BLaER1 (cell line): ENCODE data around the gene JAM2.
"Not testable (repeated sequence)": the region's sequence is repeated elsewhere in the genome, so short reads cannot be mapped to it uniquely, and the experiment has no call there.

Source experiments
- H3K27ac ChIP-seq: shearing (Covaris generic); formaldehyde crosslinking; 2 replicates; pipeline ENCODE4 v1.8.1; 2022
- H3K27me3 ChIP-seq: shearing (Covaris generic); formaldehyde crosslinking; 2 replicates; pipeline ENCODE4 v1.8.1; 2022
- H3K36me3 ChIP-seq: shearing (Covaris generic); formaldehyde crosslinking; 2 replicates; pipeline ENCODE4 v1.8.1; 2022
- H3K4me1 ChIP-seq: shearing (Covaris generic); formaldehyde crosslinking; 2 replicates; pipeline ENCODE4 v1.8.1; 2022
- H3K4me2 ChIP-seq: shearing (Covaris generic); formaldehyde crosslinking; 2 replicates; pipeline ENCODE4 v1.8.1; 2022
- H3K4me3 ChIP-seq: shearing (Covaris generic); formaldehyde crosslinking; 2 replicates; pipeline ENCODE4 v1.8.1; 2022
- H3K9ac ChIP-seq: shearing (Covaris generic); formaldehyde crosslinking; 2 replicates; pipeline ENCODE4 v1.8.1; 2022
- H3K9me3 ChIP-seq: shearing (Covaris generic); formaldehyde crosslinking; 2 replicates; pipeline ENCODE4 v1.8.1; 2022
- H4K20me1 ChIP-seq: shearing (Covaris generic); formaldehyde crosslinking; 2 replicates; pipeline ENCODE4 v1.8.1; 2022
- Cebpa-rat ChIP-seq: shearing (Covaris generic); IDR thresholded peaks from 2 replicates; pipeline ENCODE4 v1.8.1; 2022

Gene JAM2

DNA sequence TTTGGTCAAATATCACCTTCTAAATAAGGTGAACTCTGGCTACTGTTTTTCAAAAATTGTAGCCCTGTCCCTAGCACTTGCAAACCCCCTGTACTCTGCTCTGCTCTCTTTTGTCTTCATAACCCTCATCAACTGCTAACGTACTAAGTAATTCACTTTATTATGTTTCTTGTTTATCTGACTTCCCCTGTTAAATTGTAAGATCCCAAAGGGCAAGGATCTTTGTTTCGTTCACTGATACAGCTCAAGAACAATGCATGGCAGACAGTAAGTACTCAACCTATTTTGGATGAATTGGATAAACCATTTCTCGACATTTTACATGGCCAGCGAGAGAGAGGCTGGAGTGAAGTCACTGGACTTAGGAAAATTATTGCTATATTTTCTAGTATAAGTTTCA, 48.7 kb downstream of the JAM2 start:
- H3K4me2 ChIP-seq = no peak overlapping the region
- no peaks in the 10 kb centered on the region for H3K4me1 ChIP-seq
- no peak overlapping the region for H3K9ac ChIP-seq
- no peak for TF ChIP-seq Cebpa-rat
- H3K27ac ChIP-seq = no peak overlapping the region
- no peaks in the 10 kb centered on the region for H3K9me3 ChIP-seq
- H3K4me3 ChIP-seq = no peak overlapping the region
- no peaks in the 10 kb centered on the region for H4K20me1 ChIP-seq
- no peaks in the 10 kb centered on the region for H3K27me3 ChIP-seq
- H3K36me3 ChIP-seq = peaks cover 8% of the 10 kb centered on the region

DNA sequence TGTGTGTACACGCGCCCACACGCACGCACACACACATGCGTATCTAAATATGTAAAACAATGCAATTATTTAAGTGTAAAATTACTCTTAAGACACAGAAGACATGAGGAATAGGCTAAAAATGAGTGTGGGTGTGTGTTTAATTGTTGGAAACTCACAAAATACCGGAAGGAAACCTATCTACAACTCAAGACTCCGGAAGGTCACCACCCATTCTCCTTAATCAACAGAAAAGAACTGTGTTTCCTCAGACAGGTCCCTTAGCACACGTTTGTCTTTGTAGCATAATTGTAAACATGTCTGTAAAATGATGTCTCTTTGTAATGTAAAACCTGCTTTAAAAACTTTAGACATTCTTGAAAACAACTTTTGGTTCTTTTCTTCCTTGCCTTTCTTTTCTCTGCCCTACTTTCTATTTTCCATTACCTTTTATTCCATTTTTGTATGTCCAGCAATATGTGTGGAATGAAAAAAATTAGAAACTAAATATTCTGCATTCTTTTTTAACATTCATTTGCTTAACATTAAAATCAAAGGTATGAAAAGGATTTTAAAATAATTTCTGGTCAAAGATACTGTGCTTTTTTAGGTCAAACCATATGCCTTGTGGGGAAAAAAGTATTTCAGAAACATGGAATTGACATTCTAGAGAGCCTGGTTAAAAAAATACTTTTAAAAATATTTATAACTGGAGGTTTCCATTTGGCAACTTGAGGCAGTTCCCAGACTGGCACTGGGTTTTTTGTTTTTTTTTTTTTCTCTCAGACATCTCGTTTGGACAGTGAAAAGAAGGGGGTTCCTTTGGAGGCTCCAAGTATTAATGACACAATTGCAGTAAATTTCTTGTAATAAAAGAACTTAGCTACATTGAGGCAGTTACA, 49.5 kb downstream of the JAM2 start:
- Histone ChIP-seq H3K4me2 (no peak overlapping the region), H3K27me3 (no peaks in the 10 kb centered on the region), H3K9ac (no peak overlapping the region), H3K27ac (no peak overlapping the region), H3K36me3 (peaks cover 8% of the 10 kb centered on the region), H3K9me3 (no peaks in the 10 kb centered on the region), H3K4me3 (no peak overlapping the region), H4K20me1 (no peaks in the 10 kb centered on the region), H3K4me1 (no peaks in the 10 kb centered on the region)
- no peak for TF ChIP-seq Cebpa-rat

GRCh38 chr21:25689226-25689625, 50.2 kb downstream of the JAM2 start:
- Histone ChIP-seq H3K27me3 (no peaks in the 10 kb centered on the region), H3K27ac (no peak overlapping the region), H3K9ac (no peak overlapping the region), H3K4me3 (no peak overlapping the region), H3K36me3 (peaks cover 14% of the 10 kb centered on the region), H4K20me1 (no peaks in the 10 kb centered on the region), H3K9me3 (no peaks in the 10 kb centered on the region), H3K4me1 (no peaks in the 10 kb centered on the region), H3K4me2 (no peak overlapping the region)
- TF ChIP-seq Cebpa-rat = no peak

GRCh38 chr21:25691976-25692375, 52.9 kb downstream of the JAM2 start:
- H3K4me1 ChIP-seq = no peaks in the 10 kb centered on the region
- peaks cover 14% of the 10 kb centered on the region; the same call in 1 of the 2 replicates for H3K9me3 ChIP-seq
- H3K36me3 ChIP-seq = peaks cover 26% of the 10 kb centered on the region; the same call in 1 of the 2 replicates
- H3K27me3 ChIP-seq = no peaks in the 10 kb centered on the region
- no peak overlapping the region for H3K4me2 ChIP-seq
- H3K4me3 ChIP-seq = no peak overlapping the region
- H3K27ac ChIP-seq = no peak overlapping the region
- H4K20me1 ChIP-seq = no peaks in the 10 kb centered on the region
- TF ChIP-seq Cebpa-rat = no peak
- H3K9ac ChIP-seq = no peak overlapping the region

DNA sequence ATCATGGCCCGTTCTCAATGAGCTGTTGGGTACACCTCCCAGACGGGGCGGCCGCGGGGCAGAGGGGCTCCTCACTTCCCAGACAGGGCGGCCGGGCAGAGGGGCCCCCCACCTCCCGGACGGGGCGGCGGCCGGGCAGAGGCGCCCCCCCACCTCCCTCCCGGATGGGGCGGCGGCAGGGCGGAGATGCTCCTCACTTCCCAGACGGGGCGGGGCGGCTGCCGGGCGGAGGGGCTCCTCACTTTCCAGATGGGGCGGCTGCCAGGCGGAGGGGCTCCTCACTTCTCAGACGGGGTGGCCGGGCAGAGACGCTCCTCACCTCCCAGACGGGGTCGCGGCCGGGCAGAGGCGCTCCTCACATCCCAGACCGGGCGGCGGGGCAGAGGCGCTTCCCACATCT, 56.4 kb downstream of the JAM2 start:
- H4K20me1 ChIP-seq, H3K27me3 ChIP-seq, H3K4me1 ChIP-seq, H3K27ac ChIP-seq, H3K9ac ChIP-seq, H3K4me3 ChIP-seq, H3K4me2 ChIP-seq: not testable (repeated sequence)
- peaks cover 37% of the 10 kb centered on the region for H3K36me3 ChIP-seq
- H3K9me3 ChIP-seq = peaks cover 14% of the 10 kb centered on the region; the same call in 1 of the 2 replicates

DNA sequence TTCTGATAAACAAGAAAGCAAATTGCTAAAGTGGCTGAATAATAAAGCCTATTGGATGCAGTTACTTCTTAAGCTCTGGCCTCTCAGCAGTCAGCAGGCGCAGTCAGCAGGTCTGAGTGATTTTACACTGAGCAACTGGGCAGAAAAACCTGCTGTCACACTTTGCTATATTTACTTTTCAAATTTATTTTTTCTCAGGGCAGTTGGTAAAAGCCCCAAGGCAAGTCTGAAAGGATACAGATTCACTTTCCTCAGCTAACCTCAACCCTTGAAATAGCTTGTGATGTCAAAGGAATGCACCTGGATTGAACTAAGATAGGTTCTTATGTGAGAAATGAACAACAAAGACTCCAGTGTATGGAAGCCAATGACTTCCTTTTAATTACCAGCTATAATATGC, 61.7 kb downstream of the JAM2 start:
- H3K9me3 ChIP-seq = peaks cover 8% of the 10 kb centered on the region; the same call in 1 of the 2 replicates
- TF ChIP-seq Cebpa-rat = no peak
- peaks cover 13% of the 10 kb centered on the region; the same call in 1 of the 2 replicates for H3K4me1 ChIP-seq
- peaks cover 25% of the 10 kb centered on the region for H3K36me3 ChIP-seq
- no peak overlapping the region for H3K27ac ChIP-seq
- H3K27me3 ChIP-seq = no peaks in the 10 kb centered on the region
- no peaks in the 10 kb centered on the region for H4K20me1 ChIP-seq
- H3K4me2 ChIP-seq = no peak overlapping the region
- no peak overlapping the region for H3K4me3 ChIP-seq
- no peak overlapping the region for H3K9ac ChIP-seq

GRCh38 chr21:25701529-25701928, 62.5 kb downstream of the JAM2 start:
- Histone ChIP-seq H3K36me3 (peaks cover 25% of the 10 kb centered on the region), H3K4me1 (peaks cover 13% of the 10 kb centered on the region; the same call in 1 of the 2 replicates), H3K27ac (no peak overlapping the region), H3K4me3 (no peak overlapping the region), H3K9ac (no peak overlapping the region), H4K20me1 (no peaks in the 10 kb centered on the region), H3K27me3 (no peaks in the 10 kb centered on the region), H3K4me2 (no peak overlapping the region), H3K9me3 (peaks cover 2% of the 10 kb centered on the region; the same call in 1 of the 2 replicates)
- no peak for TF ChIP-seq Cebpa-rat

- TF ChIP-seq Cebpa-rat = no peak
- Histone ChIP-seq H3K4me1 (no peaks in the 10 kb centered on the region), H3K4me3 (no peak overlapping the region), H3K36me3 (peaks cover 20% of the 10 kb centered on the region), H3K27me3 (no peaks in the 10 kb centered on the region), H3K4me2 (no peak overlapping the region), H3K9ac (no peak overlapping the region), H3K27ac (no peak overlapping the region), H4K20me1 (no peaks in the 10 kb centered on the region), H3K9me3 (no peaks in the 10 kb centered on the region)
These were observed 69.5 kb downstream of the JAM2 start for GRCh38 chr21:25708467-25709065.

DNA sequence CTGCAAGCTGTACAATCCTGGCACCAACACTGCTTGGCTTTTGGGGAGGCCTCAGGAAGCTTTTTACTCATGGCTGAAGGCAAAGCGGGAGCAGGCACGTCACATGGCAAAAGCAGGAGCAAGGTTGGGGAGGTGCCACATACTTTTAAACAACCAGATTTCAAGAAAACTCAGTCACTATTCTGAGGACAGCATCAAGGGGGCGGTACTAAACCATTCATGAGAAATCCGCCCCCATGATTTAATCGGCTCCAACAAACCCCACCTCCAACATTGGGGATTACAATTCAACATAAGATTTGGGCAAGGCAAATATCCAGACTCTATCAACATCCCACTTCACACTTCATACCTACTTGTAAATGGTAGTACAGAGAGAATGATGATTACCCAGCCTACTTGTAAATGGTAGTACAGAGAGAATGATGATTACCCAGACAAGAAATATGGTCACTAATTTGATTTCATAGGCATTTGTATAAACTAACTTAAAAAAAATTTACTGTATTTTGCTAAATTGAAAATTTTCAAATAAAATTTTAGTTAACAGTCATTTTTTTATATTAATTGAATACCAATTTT, 70.7 kb downstream of the JAM2 start:
- Histone ChIP-seq H3K4me2 (no peak overlapping the region), H4K20me1 (no peaks in the 10 kb centered on the region), H3K9ac (no peak overlapping the region), H3K36me3 (peaks cover 22% of the 10 kb centered on the region), H3K4me3 (no peak overlapping the region), H3K9me3 (no peaks in the 10 kb centered on the region), H3K27ac (no peak overlapping the region), H3K4me1 (no peaks in the 10 kb centered on the region), H3K27me3 (no peaks in the 10 kb centered on the region)
- TF ChIP-seq Cebpa-rat = no peak

GRCh38 chr21:25710550-25710949, 71.5 kb downstream of the JAM2 start:
- no peak for TF ChIP-seq Cebpa-rat
- H3K9ac ChIP-seq = no peak overlapping the region
- H3K27me3 ChIP-seq = no peaks in the 10 kb centered on the region
- no peaks in the 10 kb centered on the region for H4K20me1 ChIP-seq
- no peak overlapping the region for H3K27ac ChIP-seq
- peaks cover 30% of the 10 kb centered on the region for H3K36me3 ChIP-seq
- H3K4me3 ChIP-seq = no peak overlapping the region
- no peaks in the 10 kb centered on the region for H3K4me1 ChIP-seq
- H3K9me3 ChIP-seq = no peaks in the 10 kb centered on the region
- H3K4me2 ChIP-seq = no peak overlapping the region

DNA sequence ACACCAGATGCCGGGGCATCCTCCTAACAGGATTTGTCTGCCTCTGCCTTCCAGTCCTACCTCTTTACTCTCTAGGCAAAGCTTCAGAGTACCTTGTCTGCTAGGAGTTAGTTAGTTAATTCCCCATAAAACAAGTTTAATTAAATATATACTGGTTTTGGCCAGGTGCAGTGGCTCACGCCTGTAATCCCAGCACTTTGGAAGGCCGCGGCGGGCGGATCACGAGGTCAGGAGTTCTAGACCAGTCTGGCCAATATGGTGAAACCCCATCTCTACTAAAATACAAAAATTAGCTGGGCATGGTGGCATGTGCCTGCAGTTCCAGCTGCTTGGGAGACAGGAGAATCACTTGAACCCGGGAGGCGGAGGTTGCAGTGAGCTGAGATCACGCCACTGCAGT, 75.0 kb downstream of the JAM2 start:
- not testable (repeated sequence) for H3K4me3 ChIP-seq, H3K4me2 ChIP-seq, H3K9me3 ChIP-seq, H3K27ac ChIP-seq, H3K9ac ChIP-seq, H4K20me1 ChIP-seq, H3K4me1 ChIP-seq, H3K27me3 ChIP-seq
- peaks cover 35% of the 10 kb centered on the region for H3K36me3 ChIP-seq
